ENCODE measurements around the gene G3BP2.

DNA sequence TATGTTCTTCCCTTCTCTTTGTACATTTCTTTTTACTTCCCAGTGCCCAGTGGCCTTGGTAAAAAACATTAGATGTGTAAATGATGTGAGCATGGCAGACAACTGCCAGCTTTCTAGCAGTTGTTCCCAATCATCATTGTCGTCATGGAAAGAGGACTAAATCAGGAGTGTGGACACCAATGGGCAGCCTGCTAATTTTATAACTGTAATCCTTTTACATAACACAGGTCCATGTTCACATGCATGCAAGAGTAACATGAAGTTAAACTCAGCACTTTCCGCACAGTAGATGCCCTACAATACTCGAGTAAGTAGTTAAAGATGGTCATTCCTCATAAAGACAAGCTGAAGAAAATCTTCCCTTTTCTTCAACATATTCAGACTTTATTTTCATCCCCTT lies 23.4 kb upstream of the G3BP2 start:
- TF ChIP-seq, protein P1, sequence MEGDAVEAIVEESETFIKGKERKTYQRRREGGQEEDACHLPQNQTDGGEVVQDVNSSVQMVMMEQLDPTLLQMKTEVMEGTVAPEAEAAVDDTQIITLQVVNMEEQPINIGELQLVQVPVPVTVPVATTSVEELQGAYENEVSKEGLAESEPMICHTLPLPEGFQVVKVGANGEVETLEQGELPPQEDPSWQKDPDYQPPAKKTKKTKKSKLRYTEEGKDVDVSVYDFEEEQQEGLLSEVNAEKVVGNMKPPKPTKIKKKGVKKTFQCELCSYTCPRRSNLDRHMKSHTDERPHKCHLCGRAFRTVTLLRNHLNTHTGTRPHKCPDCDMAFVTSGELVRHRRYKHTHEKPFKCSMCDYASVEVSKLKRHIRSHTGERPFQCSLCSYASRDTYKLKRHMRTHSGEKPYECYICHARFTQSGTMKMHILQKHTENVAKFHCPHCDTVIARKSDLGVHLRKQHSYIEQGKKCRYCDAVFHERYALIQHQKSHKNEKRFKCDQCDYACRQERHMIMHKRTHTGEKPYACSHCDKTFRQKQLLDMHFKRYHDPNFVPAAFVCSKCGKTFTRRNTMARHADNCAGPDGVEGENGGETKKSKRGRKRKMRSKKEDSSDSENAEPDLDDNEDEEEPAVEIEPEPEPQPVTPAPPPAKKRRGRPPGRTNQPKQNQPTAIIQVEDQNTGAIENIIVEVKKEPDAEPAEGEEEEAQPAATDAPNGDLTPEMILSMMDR (IDR thresholded peaks at IDR 0.05), result no peak
- TF ChIP-seq POLR2AphosphoS5 (IDR thresholded peaks at IDR 0.05) (no peak), POLR2A (IDR thresholded peaks at IDR 0.05) (no peak), EP300 (IDR thresholded peaks at IDR 0.05) (no peak)
